MM.1S (cell line): Measurements from ENCODE around the gene CPNE2.

Experiments used
- EZH2 ChIP-seq: fragments of 300-600 bp; sonication (generic); optimal IDR thresholded peaks from 2 replicates; pipeline ENCODE3; 2017; ENCODE audit warnings: low read depth, mild to moderate bottlenecking, antibody characterized with exemption, low read length, mixed read lengths
- TF ChIP-seq, protein P1 (sequence below): fragments of 300-600 bp; sonication (generic); IDR thresholded peaks from 2 replicates; pipeline ENCODE4 v1.5.1; 2016; ENCODE audit warnings: antibody characterized with exemption, low read length, mixed read lengths

DNA sequence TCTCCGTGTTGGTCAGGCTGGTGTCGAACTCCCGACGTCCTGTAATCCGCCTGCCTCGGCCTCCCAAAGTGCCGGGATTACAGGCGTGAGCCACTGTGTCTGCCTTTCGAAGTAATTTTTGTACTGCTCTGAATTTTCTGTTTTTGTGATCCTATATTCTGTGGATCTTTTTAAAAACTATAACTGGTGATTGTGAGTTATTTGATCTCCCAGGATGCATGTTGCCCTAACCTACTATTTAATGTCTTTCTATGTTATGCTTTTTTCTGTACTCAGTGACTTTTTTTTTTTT is 96.3 kb downstream of the CPNE2 start:
- no peak for TF ChIP-seq EZH2
- TF ChIP-seq, protein P1, sequence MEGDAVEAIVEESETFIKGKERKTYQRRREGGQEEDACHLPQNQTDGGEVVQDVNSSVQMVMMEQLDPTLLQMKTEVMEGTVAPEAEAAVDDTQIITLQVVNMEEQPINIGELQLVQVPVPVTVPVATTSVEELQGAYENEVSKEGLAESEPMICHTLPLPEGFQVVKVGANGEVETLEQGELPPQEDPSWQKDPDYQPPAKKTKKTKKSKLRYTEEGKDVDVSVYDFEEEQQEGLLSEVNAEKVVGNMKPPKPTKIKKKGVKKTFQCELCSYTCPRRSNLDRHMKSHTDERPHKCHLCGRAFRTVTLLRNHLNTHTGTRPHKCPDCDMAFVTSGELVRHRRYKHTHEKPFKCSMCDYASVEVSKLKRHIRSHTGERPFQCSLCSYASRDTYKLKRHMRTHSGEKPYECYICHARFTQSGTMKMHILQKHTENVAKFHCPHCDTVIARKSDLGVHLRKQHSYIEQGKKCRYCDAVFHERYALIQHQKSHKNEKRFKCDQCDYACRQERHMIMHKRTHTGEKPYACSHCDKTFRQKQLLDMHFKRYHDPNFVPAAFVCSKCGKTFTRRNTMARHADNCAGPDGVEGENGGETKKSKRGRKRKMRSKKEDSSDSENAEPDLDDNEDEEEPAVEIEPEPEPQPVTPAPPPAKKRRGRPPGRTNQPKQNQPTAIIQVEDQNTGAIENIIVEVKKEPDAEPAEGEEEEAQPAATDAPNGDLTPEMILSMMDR, result no peak
